ENCODE results near the gene SLC2A4.
"Not testable (repeated sequence)": the region's sequence is repeated elsewhere in the genome, so short reads cannot be mapped to it uniquely, and the experiment has no call there.

Gene SLC2A4

GRCh38 chr17:7329374-7329996, 48.0 kb downstream of the SLC2A4 start:
- peak; percentile 98 for DNase-seq (ENCODE audit: extremely low read depth, low read depth)
- no peak for TF ChIP-seq CTCF (IDR thresholded peaks at IDR 0.05; ENCODE audit: low read depth, low read length)

- TF ChIP-seq CTCF (IDR thresholded peaks at IDR 0.05; ENCODE audit: low read depth, low read length) = no peak
- DNase-seq (ENCODE audit: extremely low read depth, low read depth) = no peak
Observed at GRCh38 chr17:7329997-7330637, 48.6 kb downstream of the SLC2A4 start.

DNA sequence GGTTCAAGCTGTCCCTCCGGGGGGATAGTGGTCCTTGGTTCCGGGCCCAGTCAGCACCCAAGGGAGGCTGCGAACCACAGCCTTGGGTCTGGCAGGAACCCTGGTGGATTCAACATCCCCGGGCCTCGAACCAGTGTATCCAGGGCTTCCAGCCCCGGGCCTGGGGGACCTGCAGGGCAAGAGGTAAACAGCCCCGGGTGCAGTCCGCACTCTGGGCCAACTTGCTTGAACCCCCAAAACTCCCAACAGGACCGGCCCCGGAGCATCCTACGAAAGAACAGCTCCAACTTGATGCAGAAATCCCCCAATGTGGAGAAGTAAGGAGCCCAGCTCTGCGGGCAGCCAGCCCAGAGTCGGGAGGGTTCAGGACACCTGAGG, 49.1 kb downstream of the SLC2A4 start:
- DNase-seq (ENCODE audit: extremely low read depth, low read depth) = no peak
- TF ChIP-seq CTCF (IDR thresholded peaks at IDR 0.05; ENCODE audit: low read depth, low read length) = no peak

DNA sequence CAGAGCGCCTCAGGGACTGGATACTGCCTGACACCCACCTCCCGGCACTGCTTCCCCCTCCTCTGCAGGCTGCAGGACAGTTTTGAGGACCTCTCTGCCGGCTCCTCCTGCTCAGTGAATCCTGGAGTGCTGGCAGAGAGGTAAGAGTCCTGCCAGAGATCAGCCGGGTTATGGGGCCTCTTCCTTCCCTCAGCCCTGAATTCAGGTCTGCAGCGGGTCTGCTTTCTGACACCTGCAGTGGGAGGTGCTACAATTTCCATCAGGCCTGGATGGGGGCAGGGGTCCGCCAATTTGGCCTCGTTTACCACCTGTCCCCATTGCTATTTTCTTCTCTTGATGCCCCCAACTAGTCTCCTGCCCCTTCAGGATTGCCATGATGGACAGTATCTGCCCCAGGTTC, 50.6 kb downstream of the SLC2A4 start:
- DNase-seq (ENCODE audit: extremely low read depth, low read depth) = no peak
- TF ChIP-seq CTCF (IDR thresholded peaks at IDR 0.05; ENCODE audit: low read depth, low read length) = no peak

DNA sequence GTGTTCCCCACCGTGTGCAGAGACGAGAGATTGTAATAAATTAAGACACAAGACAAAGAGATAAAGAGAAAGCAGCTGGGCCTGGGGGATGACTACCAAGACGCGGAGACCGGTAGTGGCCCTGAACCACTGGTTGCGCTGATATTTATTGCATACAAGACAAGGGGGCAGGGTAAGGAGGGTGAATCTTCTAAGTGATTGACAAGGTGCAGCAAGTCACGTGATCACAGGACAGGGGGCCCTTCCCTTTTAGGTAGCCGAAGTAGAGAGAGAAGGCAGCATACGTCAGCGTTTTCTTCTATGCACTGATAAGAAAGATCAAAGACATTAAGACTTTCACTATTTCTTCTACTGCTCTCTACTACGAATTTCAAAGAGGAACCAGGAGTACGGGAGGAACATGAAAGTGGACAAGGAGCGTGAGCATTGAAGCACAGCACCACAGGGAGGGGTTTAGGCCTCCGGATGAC, 51.1 kb downstream of the SLC2A4 start:
- DNase-seq (ENCODE audit: extremely low read depth, low read depth) = not testable (repeated sequence)

DNA sequence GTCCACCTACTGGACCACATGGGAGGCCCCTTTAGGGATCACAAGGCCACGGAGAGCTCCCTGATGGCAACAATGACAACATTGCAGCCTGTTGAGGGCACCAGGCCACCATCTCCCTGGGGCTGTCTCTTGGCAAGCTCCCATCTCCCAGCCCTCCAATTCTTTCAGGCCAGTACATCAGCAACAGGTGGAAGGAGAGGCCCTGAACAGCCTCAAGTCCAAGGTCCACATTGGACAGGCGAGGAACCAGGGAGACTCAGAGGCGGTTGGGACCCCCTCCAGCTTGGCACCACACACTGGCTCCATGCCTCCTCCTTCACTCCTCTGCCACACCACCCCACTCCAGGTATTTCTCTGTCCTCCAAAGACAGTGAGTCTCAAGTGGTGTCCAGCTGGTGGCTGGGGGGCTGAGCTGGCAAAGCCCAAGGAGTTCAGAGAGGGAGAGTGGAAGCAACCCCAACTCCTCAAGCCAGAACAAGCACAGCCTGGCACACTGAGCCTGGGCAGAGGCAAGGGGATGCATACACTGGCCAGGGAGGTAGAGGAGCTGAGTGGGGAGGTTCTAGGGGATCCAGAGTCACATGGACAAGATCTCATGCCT, 53.5 kb downstream of the SLC2A4 start:
- DNase-seq (ENCODE audit: extremely low read depth, low read depth) = no peak
- no peak for TF ChIP-seq CTCF (IDR thresholded peaks at IDR 0.05; ENCODE audit: low read depth, low read length)

GRCh38 chr17:7335765-7336164, 54.2 kb downstream of the SLC2A4 start:
- DNase-seq (ENCODE audit: extremely low read depth, low read depth) = not testable (repeated sequence)

DNA sequence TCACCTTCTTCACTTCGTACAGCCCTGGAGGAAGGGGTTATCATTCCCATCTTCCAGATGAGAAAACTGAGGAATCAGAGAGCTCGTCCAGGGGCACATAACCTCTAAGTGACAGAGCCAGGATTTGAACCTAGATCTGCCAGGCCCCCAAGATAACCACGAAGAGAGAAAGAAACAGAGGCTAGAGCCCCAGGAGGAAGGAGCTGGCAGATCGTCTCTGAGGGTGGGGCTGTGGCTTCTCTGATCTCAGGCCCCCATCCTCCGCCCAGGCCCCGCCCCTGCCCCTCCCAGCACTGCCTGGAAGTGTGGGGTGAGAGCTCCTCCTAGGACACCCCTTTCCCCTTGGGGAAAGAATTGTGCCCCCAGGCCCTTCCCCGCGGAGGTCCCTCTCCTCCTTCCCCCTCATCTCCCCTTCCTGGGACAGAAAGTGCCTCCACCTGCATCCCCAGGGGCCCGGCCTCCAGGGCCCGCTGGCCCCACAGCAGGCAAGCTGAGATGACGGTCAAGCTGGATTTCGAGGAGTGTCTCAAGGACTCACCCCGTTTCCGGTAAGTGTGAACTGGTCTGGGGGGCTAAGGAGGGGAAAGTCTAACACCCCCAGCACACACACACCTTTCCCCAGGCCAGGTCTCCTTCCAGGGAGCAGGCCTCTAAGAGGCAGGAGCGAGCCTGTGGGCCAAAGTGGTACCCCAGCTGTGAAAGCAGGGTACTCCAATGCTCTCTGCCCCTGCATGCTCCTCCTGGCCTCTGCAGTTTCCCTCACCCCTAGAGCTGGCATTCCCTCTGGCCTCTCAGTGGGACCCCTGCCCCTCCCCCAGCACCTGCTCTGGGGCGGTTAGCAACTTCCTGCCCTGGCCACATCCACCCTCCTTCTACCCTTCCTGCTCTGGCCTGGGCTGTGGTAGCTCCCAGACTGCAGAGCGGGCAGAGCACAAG, 55.0 kb downstream of the SLC2A4 start, which contains the start of gene ACAP1:
Gene ACAP1 (plus strand): TSS at position 290 of the 936 bp plus-strand sequence. CDS start 206 bp downstream, at position 496.
- no peak for DNase-seq (ENCODE audit: extremely low read depth, low read depth)
- no peak for TF ChIP-seq CTCF (IDR thresholded peaks at IDR 0.05; ENCODE audit: low read depth, low read length)

- not testable (repeated sequence) for DNase-seq (ENCODE audit: extremely low read depth, low read depth)
Observed at GRCh38 chr17:7337600-7337999, 56.1 kb downstream of the SLC2A4 start.
